Naive B cell (primary cell): ENCODE results near the gene PRKAG2. TPM values are rescaled to one million over a fixed set of nuclear protein-coding genes. Genes with fewer than 3 reads are reported as not detected.

ENCODE experiments used
- ATAC-seq, 2 donors: fragments of 150-1000 bp; cut with Tn5 transposase; 2 replicates each; pipeline ENCODE4 v1.10.0; 2021; ENCODE audit warnings: low read depth in 2 of 2, mild to moderate bottlenecking in 2 of 2, moderate library complexity in 2 of 2
- DNase-seq: peaks from one replicate; pipeline ENCODE4 v3.0.0; 2022
- H3K27ac Mint-ChIP-seq, 6 donors: one replicate each; pipeline ENCODE4 v1.8.0; 2020 to 2022; ENCODE audit warnings: mild to moderate bottlenecking in 6 of 6, mixed read lengths in 6 of 6, moderate library complexity in 5 of 6, inconsistent platforms in 2 of 6
- H3K27me3 Mint-ChIP-seq, 3 donors: one replicate each; pipeline ENCODE4 v1.8.0; 2021 to 2022; ENCODE audit warnings: mixed read lengths in 3 of 3, mild to moderate bottlenecking in 1 of 3
- H3K36me3 Mint-ChIP-seq, 2 donors: one replicate each; pipeline ENCODE4 v1.8.0; 2020 to 2022; ENCODE audit warnings: mixed read lengths in 2 of 2, inconsistent platforms in 1 of 2, mild to moderate bottlenecking in 1 of 2
- H3K4me1 Mint-ChIP-seq, 3 donors: one replicate each; pipeline ENCODE4 v1.8.0; 2020 to 2022; ENCODE audit warnings: mixed read lengths in 3 of 3, inconsistent platforms in 1 of 3, mild to moderate bottlenecking in 1 of 3, moderate library complexity in 1 of 3
- H3K4me3 Mint-ChIP-seq, 8 donors: one replicate each; pipeline ENCODE4 v1.8.0; 2020 to 2022; ENCODE audit warnings: mild to moderate bottlenecking in 8 of 8, mixed read lengths in 8 of 8, moderate library complexity in 8 of 8, inconsistent platforms in 2 of 8
- H3K9me3 Mint-ChIP-seq, 7 donors: one replicate each; pipeline ENCODE4 v1.8.0; 2020 to 2022; ENCODE audit warnings: mixed read lengths in 7 of 7, mild to moderate bottlenecking in 5 of 7, inconsistent platforms in 2 of 7, moderate library complexity in 1 of 7
- polyA plus RNA-seq, 6 donors: library from polyadenylated mRNA; unstranded; fragments of 300-500 nt; fragmentation: Illumina TruSeq; gene quantifications; one replicate each; pipeline ENCODE4 v1.2.3, GENCODE V29; 2021; ENCODE audit warnings: low read depth in 6 of 6

Gene PRKAG2
- polyA plus RNA-seq, 6 donors from 2014 or later = 16.2 to 25.4 (median 20.0) TPM

DNA sequence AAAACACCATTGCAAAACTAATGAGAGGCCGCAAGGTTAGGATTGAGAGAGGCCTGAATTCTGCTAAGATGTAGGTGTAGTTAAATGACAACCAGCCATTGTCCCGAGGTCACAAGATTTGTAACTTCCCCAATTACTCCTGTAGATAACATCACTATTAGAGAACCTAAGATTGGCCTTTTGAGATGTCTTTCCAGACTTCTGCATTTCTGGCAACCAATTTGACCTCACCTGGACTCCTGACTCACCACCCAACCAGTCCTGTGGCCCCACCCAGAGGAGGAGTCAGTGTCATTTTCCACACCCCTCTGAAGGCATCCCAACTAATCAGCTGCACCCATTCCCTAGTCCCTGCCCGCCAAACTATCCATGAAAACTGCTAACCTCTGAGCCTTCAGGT, 115.7 kb downstream of the PRKAG2 start:
- peak overlapping the region in 1 of 6 donors; percentile 54 for H3K27ac Mint-ChIP-seq
- peaks cover 9 to 24% of the 10 kb centered on the region in 2 donors for H3K36me3 Mint-ChIP-seq
- ATAC-seq = no peak
- H3K27me3 Mint-ChIP-seq = no peaks in the 10 kb centered on the region
- no peak for DNase-seq
- no peak overlapping the region for H3K4me3 Mint-ChIP-seq
- peaks cover 10 to 30% (median 17%) of the 10 kb centered on the region in 3 donors for H3K4me1 Mint-ChIP-seq
- H3K9me3 Mint-ChIP-seq = peaks cover 0 to 13% (median 3%) of the 10 kb centered on the region in 7 donors

DNA sequence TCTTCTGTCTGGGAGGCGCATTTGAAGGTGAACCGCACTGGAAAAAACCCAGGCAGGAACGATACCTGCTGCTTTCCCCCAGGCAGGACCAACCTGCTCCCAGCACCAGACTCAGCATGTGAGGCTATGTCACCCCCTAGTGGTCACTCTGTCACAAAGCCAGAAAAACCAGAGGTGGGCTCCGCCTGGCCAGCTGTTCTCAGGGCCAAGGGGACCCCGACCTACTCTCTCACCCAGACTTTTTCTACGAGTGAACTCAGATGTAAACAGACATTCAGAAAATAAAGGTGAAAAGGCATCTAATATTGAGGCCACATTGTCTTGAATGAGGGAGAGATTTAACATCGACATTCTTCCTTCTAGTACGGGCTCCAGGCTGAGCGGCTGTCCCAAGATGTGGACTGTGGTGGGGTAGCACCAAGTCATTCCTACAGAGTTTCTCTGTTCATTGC, 117.3 kb downstream of the PRKAG2 start:
- ATAC-seq = peak; percentile 38 to 70
- peak; percentile 48 for DNase-seq
- Mint-ChIP-seq H3K36me3 (peaks cover 0 to 8% of the 10 kb centered on the region in 2 donors), H3K4me3 (no peak overlapping the region), H3K4me1 (peaks cover 10 to 22% (median 14%) of the 10 kb centered on the region in 3 donors), H3K27me3 (no peaks in the 10 kb centered on the region), H3K9me3 (no peaks in the 10 kb centered on the region), H3K27ac (no peak overlapping the region)

DNA sequence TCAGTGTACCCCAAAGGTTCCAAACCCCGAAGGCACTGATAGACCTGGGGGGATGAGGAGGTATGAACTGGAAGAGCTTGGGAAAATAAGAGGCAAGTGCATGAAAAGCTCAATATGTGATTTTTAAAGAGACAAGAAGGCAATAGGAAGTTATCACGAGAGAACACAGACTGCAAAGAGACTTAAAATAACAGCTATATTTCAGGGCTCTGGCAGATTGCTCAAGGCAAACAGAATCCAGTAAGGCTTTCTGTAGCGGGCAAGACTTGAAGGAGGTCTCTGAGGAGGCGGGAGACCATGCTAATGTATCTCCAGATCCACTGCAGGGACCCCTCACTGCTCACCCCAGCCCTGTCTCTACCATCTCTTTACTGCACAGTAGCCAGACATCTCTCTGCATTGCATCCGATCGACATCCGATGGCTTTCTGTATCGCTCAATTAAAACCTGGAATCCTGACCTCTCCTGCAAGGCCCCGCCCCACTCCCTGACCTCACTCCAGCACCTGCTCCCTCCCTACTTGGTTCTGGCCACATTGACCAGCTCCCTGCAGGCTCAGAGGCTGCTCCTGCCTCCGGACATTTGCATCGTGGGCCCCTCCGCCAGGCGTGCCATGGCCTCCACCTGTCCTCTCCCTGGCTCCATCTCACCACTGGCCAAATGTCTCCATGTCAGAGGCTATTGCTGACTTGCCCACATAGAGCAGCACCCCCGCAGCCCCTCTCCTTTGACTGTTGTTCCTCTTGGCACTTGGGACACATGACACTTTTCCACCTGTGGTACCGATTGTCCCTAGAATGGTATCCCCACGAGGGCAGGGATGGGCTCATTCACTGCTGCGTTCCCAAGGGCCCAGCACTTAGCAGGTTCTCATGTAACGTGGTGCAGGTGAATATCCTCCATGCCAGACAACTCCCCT, 118.0 kb downstream of the PRKAG2 start:
- Mint-ChIP-seq H3K4me3 (no peak overlapping the region), H3K9me3 (no peaks in the 10 kb centered on the region), H3K4me1 (peaks cover 10 to 22% (median 14%) of the 10 kb centered on the region in 3 donors), H3K27me3 (no peaks in the 10 kb centered on the region), H3K27ac (peak overlapping the region in 3 of 6 donors; percentile 24 to 87 (median 52)), H3K36me3 (peaks cover 0 to 7% of the 10 kb centered on the region in 2 donors)
- DNase-seq (no peak), ATAC-seq (no peak)

DNA sequence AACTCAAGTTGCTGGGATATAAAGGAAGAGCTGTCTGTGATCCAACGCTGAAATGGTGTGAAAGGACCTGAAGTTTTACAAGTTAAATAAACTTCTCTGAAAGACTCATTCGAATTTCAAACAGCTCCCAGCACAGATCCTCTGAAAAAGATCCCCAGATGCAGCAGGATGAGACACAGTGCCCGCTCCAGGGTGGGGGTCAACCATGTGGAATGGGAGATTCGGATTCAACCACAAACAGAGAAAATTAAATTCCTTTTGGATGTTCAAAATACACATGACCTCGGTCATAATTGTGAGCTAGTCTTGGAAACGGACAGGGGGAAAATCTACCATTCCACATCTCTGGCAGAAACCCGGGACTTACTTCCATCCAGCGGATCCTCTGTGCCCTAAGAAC, 119.6 kb downstream of the PRKAG2 start:
- no peaks in the 10 kb centered on the region for H3K27me3 Mint-ChIP-seq
- H3K4me1 Mint-ChIP-seq = peaks cover 14 to 22% (median 14%) of the 10 kb centered on the region in 3 donors
- ATAC-seq (no peak), DNase-seq (no peak)
- H3K27ac Mint-ChIP-seq = peak overlapping the region in 1 of 6 donors; percentile 3
- H3K4me3 Mint-ChIP-seq = no peak overlapping the region
- H3K36me3 Mint-ChIP-seq = peaks cover 0 to 7% of the 10 kb centered on the region in 2 donors
- peaks cover 0 to under 1% (median 0%) of the 10 kb centered on the region in 7 donors for H3K9me3 Mint-ChIP-seq

DNA sequence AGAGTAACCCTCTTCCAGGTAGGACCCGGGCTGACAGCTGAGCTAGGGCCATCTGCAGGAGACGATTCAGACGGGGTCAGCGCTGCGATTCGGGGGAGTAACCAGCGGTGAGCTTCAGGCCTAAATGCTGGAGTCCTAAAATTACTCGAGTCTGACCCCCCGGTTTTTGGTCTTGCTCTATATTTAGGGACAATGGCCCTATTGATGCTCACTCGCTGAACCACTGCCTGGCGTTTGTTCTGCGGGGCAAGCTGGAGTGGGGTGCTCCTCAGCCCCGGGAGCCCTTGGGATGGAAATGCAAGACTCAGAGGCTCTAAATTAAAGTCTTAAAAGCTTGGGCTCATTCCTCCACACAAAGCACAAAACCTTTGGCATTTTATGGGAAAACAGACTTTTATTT, 120.0 kb downstream of the PRKAG2 start:
- Mint-ChIP-seq H3K4me1 (peaks cover 12 to 22% (median 14%) of the 10 kb centered on the region in 3 donors), H3K27ac (peak overlapping the region in 3 of 6 donors; percentile 3 to 60 (median 52)), H3K27me3 (no peaks in the 10 kb centered on the region), H3K4me3 (no peak overlapping the region), H3K36me3 (peaks cover 3 to 12% of the 10 kb centered on the region in 2 donors), H3K9me3 (peaks cover 0 to 4% (median 0%) of the 10 kb centered on the region in 7 donors)
- DNase-seq (no peak), ATAC-seq (no peak)

DNA sequence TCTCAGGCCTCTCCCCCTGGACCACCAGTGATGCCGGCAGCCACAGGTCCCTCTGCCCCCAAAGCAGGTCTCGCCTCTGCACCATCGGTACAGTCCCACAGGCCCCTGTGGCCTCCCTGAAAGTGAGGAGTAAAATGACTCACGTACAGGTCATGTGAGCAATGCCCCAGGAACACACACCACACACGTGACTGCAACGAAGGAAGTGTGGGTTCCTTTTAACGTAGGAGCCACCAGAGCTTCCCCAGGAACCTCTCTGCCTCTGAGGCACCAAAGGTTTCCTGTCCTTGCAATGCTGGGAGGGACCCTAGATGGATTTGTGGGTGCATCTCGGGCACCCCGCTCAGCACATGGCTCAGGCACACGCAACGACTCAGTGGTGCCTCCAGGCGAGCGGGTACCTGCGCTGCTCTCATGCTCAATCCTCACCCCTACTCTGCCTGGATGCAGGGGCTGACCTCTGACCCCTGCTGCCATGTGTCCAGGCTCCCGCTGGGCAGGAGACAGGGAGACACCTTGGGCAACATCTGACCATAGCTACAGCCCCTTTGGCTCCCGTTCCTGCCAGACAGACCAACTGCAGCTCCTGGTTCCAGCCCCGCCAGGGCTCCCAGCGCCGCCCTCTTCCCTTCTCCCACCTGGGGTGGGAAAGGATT, 120.7 kb downstream of the PRKAG2 start:
- ATAC-seq = no peak
- no peak for DNase-seq
- H3K36me3 Mint-ChIP-seq = peaks cover 7 to 15% of the 10 kb centered on the region in 2 donors
- no peaks in the 10 kb centered on the region for H3K27me3 Mint-ChIP-seq
- no peak overlapping the region for H3K4me3 Mint-ChIP-seq
- H3K9me3 Mint-ChIP-seq = peaks cover 0 to 6% (median 0%) of the 10 kb centered on the region in 7 donors
- peak overlapping the region in 3 of 6 donors; percentile 7 to 60 (median 52) for H3K27ac Mint-ChIP-seq
- peaks cover 11 to 22% (median 12%) of the 10 kb centered on the region in 3 donors for H3K4me1 Mint-ChIP-seq

DNA sequence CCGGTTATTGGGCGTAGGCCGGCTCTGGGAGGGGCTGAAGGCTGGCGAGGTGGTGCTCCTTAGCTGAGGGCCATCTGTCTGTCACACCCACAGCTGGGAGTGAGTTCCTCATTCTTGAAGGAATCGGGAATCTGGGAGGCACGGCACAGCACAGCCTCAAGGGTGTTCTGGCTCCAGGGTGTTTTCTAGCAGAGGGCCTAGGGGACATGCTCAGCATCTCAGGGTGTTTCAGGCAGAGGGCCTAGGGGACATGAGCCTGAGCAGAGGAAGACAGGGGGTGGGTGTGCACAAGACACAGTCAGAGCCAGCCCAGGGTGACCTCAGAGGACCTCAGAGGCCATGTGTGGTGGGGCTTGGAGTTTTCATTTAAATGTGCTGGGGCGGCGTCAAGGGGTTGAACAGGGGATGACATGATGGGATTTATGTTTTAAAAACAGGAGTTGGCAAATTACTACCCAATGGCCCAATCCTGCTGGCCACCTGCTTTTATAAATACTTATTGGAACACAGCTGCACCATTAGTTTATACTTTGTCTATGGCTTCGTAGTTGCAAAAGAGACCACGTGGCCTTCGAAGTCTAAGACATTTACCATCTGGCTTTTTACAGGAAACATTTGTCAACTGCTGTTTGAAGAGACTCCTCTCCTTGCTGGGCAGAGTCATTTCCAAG, 121.6 kb downstream of the PRKAG2 start:
- no peak for DNase-seq
- no peak for ATAC-seq
- Mint-ChIP-seq H3K36me3 (peaks cover 7 to 15% of the 10 kb centered on the region in 2 donors), H3K4me3 (no peak overlapping the region), H3K4me1 (peaks cover 9 to 22% (median 10%) of the 10 kb centered on the region in 3 donors), H3K27me3 (no peaks in the 10 kb centered on the region), H3K9me3 (peaks cover 0 to 6% (median 0%) of the 10 kb centered on the region in 7 donors), H3K27ac (peak overlapping the region in 2 of 6 donors; percentile 27 to 70)

DNA sequence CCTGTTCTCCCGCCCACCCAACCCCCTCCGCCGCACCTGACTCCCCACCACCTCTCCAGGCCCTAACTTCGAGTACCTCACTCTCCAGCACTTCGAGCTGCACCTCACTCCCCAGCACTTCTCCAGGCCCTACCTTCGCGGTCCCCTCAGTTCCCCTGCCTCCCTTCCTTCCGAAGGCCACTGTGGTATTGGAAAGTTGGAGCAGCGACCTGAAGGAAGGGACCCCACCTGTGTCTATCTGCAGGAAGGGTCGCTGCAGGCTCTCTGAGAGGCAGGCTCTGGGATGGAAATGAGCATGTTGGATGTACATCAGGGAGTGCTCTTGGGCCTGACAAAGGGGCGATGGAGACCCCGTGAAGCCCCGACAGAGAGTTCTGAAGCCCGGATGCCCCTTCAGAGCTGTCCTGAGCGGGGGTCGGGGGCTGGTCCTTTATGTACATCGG, 122.2 kb downstream of the PRKAG2 start:
- Mint-ChIP-seq H3K27ac (no peak overlapping the region), H3K4me3 (no peak overlapping the region), H3K36me3 (peaks cover 7 to 15% of the 10 kb centered on the region in 2 donors), H3K9me3 (peaks cover 0 to 6% (median 0%) of the 10 kb centered on the region in 7 donors), H3K27me3 (no peaks in the 10 kb centered on the region), H3K4me1 (peaks cover 9 to 20% (median 9%) of the 10 kb centered on the region in 3 donors)
- DNase-seq = no peak
- ATAC-seq = no peak

DNA sequence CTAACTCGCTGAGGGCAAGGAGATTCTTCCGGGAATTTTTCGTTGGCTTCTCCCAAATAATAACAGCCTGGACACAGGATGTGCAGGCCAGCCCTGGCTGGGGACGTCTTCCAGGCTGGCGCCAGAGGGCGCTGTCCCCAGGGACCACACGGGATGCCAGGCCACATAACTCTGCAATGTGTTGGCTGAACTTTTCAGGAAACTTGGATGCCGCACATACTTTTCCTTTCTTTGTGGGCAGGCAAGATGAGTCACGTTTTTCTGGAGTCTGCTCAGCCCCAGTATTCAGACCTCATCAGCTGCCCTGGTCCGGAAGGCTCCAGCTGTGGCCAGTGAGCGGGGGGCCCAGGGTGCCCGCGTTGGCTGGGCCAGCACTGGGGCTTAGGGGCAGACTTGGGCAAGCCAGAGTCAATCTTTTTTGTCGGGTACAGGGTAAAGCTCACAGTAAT, 122.7 kb downstream of the PRKAG2 start:
- peaks cover 11 to 15% of the 10 kb centered on the region in 2 donors for H3K36me3 Mint-ChIP-seq
- DNase-seq = peak; percentile 9
- peaks cover 7 to 15% (median 9%) of the 10 kb centered on the region in 3 donors for H3K4me1 Mint-ChIP-seq
- H3K9me3 Mint-ChIP-seq = peaks cover 0 to 6% (median 0%) of the 10 kb centered on the region in 7 donors
- ATAC-seq = peak in 1 of 2 donors; percentile 59
- peak overlapping the region in 1 of 6 donors; percentile 12 for H3K27ac Mint-ChIP-seq
- H3K4me3 Mint-ChIP-seq = no peak overlapping the region
- no peaks in the 10 kb centered on the region for H3K27me3 Mint-ChIP-seq

DNA sequence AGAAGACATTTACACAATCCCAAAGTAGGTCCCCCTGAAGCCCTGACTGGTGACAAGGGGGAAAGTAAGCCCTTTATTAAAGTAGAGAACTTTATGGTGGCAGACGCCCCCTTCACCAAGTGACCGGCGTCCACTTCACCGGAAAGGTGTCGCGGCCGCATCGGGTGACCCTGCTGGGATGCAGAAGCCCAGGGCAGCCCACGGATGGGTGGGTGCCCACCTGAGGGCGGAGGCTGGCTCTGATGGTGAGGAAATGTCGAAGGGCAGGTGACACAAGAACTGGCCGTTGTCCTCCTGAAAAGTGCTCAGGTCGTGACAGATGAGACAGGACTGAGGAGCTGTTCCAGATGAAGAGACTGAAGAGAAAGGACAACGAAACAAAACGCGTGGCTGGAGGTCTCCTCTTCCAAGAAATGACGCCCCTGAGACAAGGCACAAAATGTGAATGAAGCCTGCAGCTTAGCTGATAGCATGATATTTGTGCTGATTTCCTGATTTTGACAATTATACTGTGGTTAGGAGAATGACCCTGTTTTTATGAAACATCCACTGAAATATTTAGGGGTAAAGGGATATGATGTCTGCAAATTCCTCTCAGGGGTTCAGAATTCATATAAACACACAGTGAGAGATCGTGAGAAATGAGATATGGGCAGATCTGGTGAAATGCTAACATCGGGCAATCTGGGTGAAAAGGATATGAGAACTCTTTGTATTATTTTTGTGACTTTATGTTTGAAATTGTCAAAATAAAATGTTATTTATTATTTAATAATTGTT, 123.9 kb downstream of the PRKAG2 start:
- Mint-ChIP-seq H3K27ac (peak overlapping the region in 1 of 6 donors; percentile 39), H3K36me3 (peaks cover 12 to 15% of the 10 kb centered on the region in 2 donors), H3K27me3 (no peaks in the 10 kb centered on the region), H3K4me1 (peaks cover 7 to 12% (median 9%) of the 10 kb centered on the region in 3 donors), H3K9me3 (peaks cover 0 to 6% (median 0%) of the 10 kb centered on the region in 7 donors), H3K4me3 (peak overlapping the region in 1 of 8 donors; percentile 70)
- DNase-seq = no peak
- no peak for ATAC-seq

DNA sequence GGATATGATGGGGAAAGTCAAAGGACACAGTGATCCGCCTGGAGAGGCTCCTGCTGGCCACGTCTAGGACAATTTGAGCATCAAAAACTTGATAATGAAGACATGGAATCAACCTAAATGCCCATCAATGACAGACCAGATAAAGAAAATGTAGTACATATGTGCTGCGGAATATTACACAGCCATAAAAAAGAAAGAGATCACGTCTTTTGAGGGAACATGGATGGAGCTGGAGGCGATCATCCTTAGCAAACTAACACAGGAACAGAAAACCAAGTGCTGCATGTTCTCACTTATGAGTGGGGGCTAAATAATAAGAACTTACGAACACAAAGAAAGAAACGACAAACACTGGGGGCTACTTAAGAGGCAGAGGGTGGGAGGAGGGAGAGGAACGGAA, 124.9 kb downstream of the PRKAG2 start:
- no peak for ATAC-seq
- H3K36me3 Mint-ChIP-seq = peaks cover 12 to 15% of the 10 kb centered on the region in 2 donors
- no peak overlapping the region for H3K27ac Mint-ChIP-seq
- peaks cover 0 to 6% (median 0%) of the 10 kb centered on the region in 7 donors for H3K9me3 Mint-ChIP-seq
- no peak for DNase-seq
- H3K4me3 Mint-ChIP-seq = no peak overlapping the region
- H3K27me3 Mint-ChIP-seq = no peaks in the 10 kb centered on the region
- peaks cover 7 to 12% (median 9%) of the 10 kb centered on the region in 3 donors for H3K4me1 Mint-ChIP-seq

DNA sequence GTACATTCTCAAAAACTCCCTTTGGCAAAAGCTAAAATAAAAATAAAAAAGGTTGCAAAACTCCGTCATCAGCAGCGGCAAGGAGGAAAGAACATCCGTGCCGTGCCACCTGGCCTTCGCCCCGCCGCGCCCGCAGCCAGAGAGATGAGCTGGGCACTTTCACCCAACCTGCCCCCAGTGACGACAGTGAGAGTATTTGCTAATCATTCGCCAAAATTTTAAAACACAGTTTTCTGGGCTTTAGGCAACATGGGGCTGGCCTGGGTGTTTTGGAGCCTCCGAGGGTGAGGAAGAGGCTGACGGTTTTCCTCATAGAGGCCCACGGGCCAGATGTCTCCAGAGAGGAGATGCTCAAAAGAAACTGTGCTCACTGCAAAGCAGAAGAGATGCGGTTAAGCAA, 128.2 kb downstream of the PRKAG2 start:
- peaks cover 12 to 15% of the 10 kb centered on the region in 2 donors for H3K36me3 Mint-ChIP-seq
- DNase-seq (no peak), ATAC-seq (no peak)
- peaks cover 0 to 6% (median 0%) of the 10 kb centered on the region in 7 donors for H3K9me3 Mint-ChIP-seq
- peak overlapping the region in 1 of 8 donors; percentile 15 for H3K4me3 Mint-ChIP-seq
- H3K27me3 Mint-ChIP-seq = no peaks in the 10 kb centered on the region
- H3K4me1 Mint-ChIP-seq = peaks cover 7 to 9% (median 7%) of the 10 kb centered on the region in 3 donors
- H3K27ac Mint-ChIP-seq = no peak overlapping the region
